VCaP (cell line): Measurements from ENCODE around the gene MASP2.
"Not testable (repeated sequence)": the region's sequence is repeated elsewhere in the genome, so short reads cannot be mapped to it uniquely, and the experiment has no call there.

ENCODE experiments used
- H3K27ac ChIP-seq: fragments of 450-650 bp; 2 replicates; pipeline ENCODE4 v1.5.1; 2017
- CTCF ChIP-seq: fragments of 450-650 bp; conservative IDR thresholded peaks from 2 replicates; pipeline ENCODE4 v1.5.1; 2017; ENCODE audit warnings: mild to moderate bottlenecking, moderate library complexity

MASP2 gene

GRCh38 chr1:11046270-11046566, 821 bp downstream of the MASP2 start:
- TF ChIP-seq CTCF: no peak
- H3K27ac ChIP-seq: no peak overlapping the region

- no peak overlapping the region for H3K27ac ChIP-seq
Observed at GRCh38 chr1:11045428-11046269, 1.4 kb downstream of the MASP2 start.

GRCh38 chr1:11044849-11045427, 2.1 kb downstream of the MASP2 start:
- no peak for TF ChIP-seq CTCF
- no peak overlapping the region for H3K27ac ChIP-seq

More at GRCh38 chr1:11045428-11046269, 1.4 kb downstream of the MASP2 start:
- TF ChIP-seq CTCF: no peak

GRCh38 chr1:11044086-11044848, 2.8 kb downstream of the MASP2 start:
- no peak for TF ChIP-seq CTCF
- H3K27ac ChIP-seq: no peak overlapping the region

- H3K27ac ChIP-seq: no peak overlapping the region
- TF ChIP-seq CTCF: no peak
Observed at GRCh38 chr1:11042995-11043874, 3.8 kb downstream of the MASP2 start.

- H3K27ac ChIP-seq: no peak overlapping the region
- no peak for TF ChIP-seq CTCF
Observed at GRCh38 chr1:11042065-11042464, 5.0 kb downstream of the MASP2 start.

GRCh38 chr1:11041048-11041447, 6.0 kb downstream of the MASP2 start:
- no peak overlapping the region for H3K27ac ChIP-seq
- TF ChIP-seq CTCF: no peak

- not testable (repeated sequence) for H3K27ac ChIP-seq
Observed at GRCh38 chr1:11040105-11040429, 7.0 kb downstream of the MASP2 start.
